Chondrocyte (in vitro differentiated cells): Measurements from ENCODE around the gene STOX1. TPM values are rescaled to one million over a fixed set of nuclear protein-coding genes. Genes with fewer than 3 reads are reported as not detected.

Source experiments
- DNase-seq: peaks from one replicate; pipeline ENCODE4 v3.0.0; 2021; ENCODE audit warnings: mixed read lengths, low spot score
- H3K27ac Mint-ChIP-seq: one replicate; pipeline ENCODE4 v1.8.0; 2021; ENCODE audit warnings: mild to moderate bottlenecking, moderate library complexity, mixed read lengths; ENCODE audit not compliant: unreplicated experiment
- H3K27me3 Mint-ChIP-seq: 2 replicates; pipeline ENCODE4 v1.8.0; 2021; ENCODE audit warnings: low read depth, mixed read lengths
- H3K36me3 Mint-ChIP-seq: 2 replicates; pipeline ENCODE4 v1.8.0; 2021; ENCODE audit warnings: low read depth, mixed read lengths
- H3K4me1 Mint-ChIP-seq: 2 replicates; pipeline ENCODE4 v1.8.0; 2021; ENCODE audit warnings: low read depth, mild to moderate bottlenecking, mixed read lengths
- H3K4me3 Mint-ChIP-seq: one replicate; pipeline ENCODE4 v1.8.0; 2021; ENCODE audit warnings: mild to moderate bottlenecking, moderate library complexity, mixed read lengths; ENCODE audit not compliant: unreplicated experiment
- H3K9me3 Mint-ChIP-seq: 2 replicates; pipeline ENCODE4 v1.8.0; 2021; ENCODE audit warnings: low read depth, mixed read lengths
- total RNA-seq: library from RNA; stranded (reverse); gene quantifications from 3 replicates; pipeline ENCODE4 v1.2.1, GENCODE V29; 2021
- TF ChIP-seq, protein P1 (sequence below): fragments of 200-600 bp; sonication (generic); IDR thresholded peaks from 2 replicates; pipeline ENCODE4 v1.5.0; 2021; ENCODE audit warnings: antibody characterized with exemption, mild to moderate bottlenecking, moderate library complexity

STOX1 gene
- total RNA-seq, 1 donor from 2014 or later = 0.97 TPM

DNA sequence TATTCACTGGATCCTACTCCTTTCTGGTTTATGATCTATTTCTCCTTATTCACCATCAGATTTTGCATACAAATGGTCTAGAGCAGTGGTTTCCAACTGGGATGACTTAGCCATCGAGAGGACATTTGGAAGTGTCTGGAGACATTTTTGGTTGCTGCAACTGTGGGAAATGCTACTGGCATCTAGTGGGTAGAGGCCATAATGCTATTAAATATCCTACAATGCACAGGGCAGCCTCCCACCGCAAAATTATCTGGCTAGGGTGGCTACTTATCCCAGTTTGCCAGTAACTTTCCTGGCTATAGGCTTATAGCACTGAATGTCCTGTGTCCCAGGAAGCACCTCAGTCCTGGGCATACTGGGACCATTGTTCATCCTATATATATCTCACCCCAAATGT, 52.3 kb downstream of the STOX1 start:
- Mint-ChIP-seq H3K27ac (no peak overlapping the region), H3K27me3 (peaks cover 2% of the 10 kb centered on the region), H3K36me3 (no peaks in the 10 kb centered on the region), H3K4me1 (peaks cover 6% of the 10 kb centered on the region), H3K9me3 (no peaks in the 10 kb centered on the region), H3K4me3 (no peak overlapping the region)
- TF ChIP-seq, protein P1, sequence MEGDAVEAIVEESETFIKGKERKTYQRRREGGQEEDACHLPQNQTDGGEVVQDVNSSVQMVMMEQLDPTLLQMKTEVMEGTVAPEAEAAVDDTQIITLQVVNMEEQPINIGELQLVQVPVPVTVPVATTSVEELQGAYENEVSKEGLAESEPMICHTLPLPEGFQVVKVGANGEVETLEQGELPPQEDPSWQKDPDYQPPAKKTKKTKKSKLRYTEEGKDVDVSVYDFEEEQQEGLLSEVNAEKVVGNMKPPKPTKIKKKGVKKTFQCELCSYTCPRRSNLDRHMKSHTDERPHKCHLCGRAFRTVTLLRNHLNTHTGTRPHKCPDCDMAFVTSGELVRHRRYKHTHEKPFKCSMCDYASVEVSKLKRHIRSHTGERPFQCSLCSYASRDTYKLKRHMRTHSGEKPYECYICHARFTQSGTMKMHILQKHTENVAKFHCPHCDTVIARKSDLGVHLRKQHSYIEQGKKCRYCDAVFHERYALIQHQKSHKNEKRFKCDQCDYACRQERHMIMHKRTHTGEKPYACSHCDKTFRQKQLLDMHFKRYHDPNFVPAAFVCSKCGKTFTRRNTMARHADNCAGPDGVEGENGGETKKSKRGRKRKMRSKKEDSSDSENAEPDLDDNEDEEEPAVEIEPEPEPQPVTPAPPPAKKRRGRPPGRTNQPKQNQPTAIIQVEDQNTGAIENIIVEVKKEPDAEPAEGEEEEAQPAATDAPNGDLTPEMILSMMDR = peak; percentile 18
- DNase-seq = no peak

DNA sequence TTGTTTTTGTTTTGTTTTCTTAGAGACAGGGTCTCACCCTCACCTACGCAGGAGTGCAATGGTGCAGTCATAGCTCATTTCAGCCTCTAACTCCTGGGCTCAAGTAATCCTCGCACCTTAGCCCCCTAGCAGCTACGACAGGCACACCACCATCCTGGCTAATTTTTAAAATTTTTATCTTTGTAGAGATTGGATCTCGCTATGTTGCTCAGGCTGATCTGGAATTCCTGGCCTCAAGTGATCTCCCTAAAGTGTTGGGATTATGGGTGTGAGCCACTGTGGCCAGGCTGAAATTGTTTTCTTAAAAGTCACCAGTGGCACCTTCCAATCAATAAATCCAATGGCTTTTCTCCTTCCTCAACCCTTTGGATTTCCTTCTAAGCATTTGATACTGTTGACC, 52.9 kb downstream of the STOX1 start:
- H3K36me3 Mint-ChIP-seq = no peaks in the 10 kb centered on the region
- no peak for DNase-seq
- no peaks in the 10 kb centered on the region for H3K9me3 Mint-ChIP-seq
- H3K27ac Mint-ChIP-seq = no peak overlapping the region
- H3K27me3 Mint-ChIP-seq = peaks cover 2% of the 10 kb centered on the region
- H3K4me3 Mint-ChIP-seq = no peak overlapping the region
- peaks cover 6% of the 10 kb centered on the region for H3K4me1 Mint-ChIP-seq
- TF ChIP-seq, protein P1 = no peak

DNA sequence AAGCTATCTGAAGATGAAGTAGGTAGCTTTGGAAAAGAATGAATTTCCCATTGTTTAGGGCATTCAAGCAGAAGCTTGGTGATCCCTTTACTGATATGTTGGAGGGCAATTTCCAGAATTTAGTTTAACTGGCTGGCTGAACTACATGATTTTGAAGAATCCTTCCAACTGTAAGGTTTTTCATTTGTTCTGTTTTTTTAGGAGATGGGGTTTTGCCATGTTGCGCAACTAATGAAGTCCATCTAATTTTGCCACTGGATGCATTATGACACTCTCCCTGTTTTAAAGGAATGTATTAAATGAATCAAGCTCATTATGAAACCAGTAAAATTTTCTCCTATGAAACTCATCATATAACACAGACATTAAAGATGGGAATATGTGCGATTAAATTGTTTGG, 67.7 kb downstream of the STOX1 start:
- Mint-ChIP-seq H3K36me3 (no peaks in the 10 kb centered on the region), H3K4me1 (peaks cover 6% of the 10 kb centered on the region), H3K4me3 (no peak overlapping the region), H3K27ac (no peak overlapping the region), H3K9me3 (no peaks in the 10 kb centered on the region), H3K27me3 (no peaks in the 10 kb centered on the region)
- DNase-seq = no peak
- TF ChIP-seq, protein P1 = no peak

GRCh38 chr10:68897336-68897741, 70.0 kb downstream of the STOX1 start:
- H3K9me3 Mint-ChIP-seq = no peaks in the 10 kb centered on the region
- H3K4me1 Mint-ChIP-seq = peaks cover 20% of the 10 kb centered on the region
- TF ChIP-seq, protein P1 = peak; percentile 88
- no peaks in the 10 kb centered on the region for H3K36me3 Mint-ChIP-seq
- no peak overlapping the region for H3K27ac Mint-ChIP-seq
- no peaks in the 10 kb centered on the region for H3K27me3 Mint-ChIP-seq
- H3K4me3 Mint-ChIP-seq = no peak overlapping the region
- no peak for DNase-seq

- Mint-ChIP-seq H3K27ac (peak overlapping the region; percentile 24), H3K9me3 (no peaks in the 10 kb centered on the region), H3K27me3 (no peaks in the 10 kb centered on the region), H3K36me3 (peaks cover 2% of the 10 kb centered on the region), H3K4me3 (no peak overlapping the region), H3K4me1 (peaks cover 32% of the 10 kb centered on the region)
- no peak for DNase-seq
- TF ChIP-seq, protein P1 = no peak
Observed at GRCh38 chr10:68899186-68899745, 71.9 kb downstream of the STOX1 start.
